GM19468 (cell line): ENCODE results near the gene HSPA12A.

ENCODE experiments used
- ATAC-seq: cut with Tn5 transposase; IDR thresholded peaks from one replicate; pipeline ENCODE4 v1.9.1; 2021; ENCODE audit warnings: mild to moderate bottlenecking, moderate library complexity, moderate number of reproducible peaks; ENCODE audit not compliant: unreplicated experiment; ENCODE audit errors: extremely low read depth

The HSPA12A gene

GRCh38 chr10:116694927-116695268, 47.5 kb downstream of the HSPA12A start:
- no peak for ATAC-seq

GRCh38 chr10:116694243-116694926, 48.0 kb downstream of the HSPA12A start:
- no peak for ATAC-seq

DNA sequence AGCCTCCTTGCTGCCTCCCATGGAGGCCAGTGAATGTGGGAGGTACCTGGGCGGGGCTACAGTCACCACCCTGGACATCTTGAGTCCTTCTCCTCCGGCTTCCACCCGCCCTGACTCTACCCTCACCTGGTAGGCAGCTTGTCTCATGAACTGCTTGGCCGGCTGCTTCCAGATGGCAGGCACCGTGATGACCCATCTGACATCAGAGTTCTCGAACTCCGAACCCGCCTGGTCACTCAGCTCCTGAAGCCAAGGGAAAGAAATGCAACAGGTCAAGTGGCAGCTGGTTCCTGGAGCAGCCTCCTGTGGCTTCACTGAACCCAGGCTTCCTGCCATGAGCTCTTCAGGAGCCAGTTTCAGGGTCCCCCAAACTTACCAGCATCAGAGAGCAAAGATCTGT, 50.1 kb downstream of the HSPA12A start:
- ATAC-seq, result no peak

DNA sequence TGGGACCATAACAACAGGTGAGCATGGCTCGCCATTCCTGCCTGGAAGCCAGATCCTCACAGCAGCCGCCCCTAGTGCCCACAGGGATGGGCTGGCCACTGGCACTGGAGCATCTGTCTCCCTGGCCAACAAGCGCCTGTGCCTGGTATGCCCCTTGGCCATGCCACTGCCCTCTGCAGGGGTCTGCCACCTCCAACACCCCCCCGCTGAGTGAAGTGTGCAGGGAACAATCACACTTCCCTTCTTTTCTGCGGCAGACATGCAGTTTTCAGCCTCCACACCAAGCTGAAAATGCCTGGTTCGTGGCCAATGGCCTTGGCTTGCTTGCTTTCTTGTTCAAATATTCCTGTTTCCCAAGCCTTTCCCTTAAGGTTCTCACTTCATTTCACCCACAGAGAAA, 50.7 kb downstream of the HSPA12A start:
- ATAC-seq, result no peak

DNA sequence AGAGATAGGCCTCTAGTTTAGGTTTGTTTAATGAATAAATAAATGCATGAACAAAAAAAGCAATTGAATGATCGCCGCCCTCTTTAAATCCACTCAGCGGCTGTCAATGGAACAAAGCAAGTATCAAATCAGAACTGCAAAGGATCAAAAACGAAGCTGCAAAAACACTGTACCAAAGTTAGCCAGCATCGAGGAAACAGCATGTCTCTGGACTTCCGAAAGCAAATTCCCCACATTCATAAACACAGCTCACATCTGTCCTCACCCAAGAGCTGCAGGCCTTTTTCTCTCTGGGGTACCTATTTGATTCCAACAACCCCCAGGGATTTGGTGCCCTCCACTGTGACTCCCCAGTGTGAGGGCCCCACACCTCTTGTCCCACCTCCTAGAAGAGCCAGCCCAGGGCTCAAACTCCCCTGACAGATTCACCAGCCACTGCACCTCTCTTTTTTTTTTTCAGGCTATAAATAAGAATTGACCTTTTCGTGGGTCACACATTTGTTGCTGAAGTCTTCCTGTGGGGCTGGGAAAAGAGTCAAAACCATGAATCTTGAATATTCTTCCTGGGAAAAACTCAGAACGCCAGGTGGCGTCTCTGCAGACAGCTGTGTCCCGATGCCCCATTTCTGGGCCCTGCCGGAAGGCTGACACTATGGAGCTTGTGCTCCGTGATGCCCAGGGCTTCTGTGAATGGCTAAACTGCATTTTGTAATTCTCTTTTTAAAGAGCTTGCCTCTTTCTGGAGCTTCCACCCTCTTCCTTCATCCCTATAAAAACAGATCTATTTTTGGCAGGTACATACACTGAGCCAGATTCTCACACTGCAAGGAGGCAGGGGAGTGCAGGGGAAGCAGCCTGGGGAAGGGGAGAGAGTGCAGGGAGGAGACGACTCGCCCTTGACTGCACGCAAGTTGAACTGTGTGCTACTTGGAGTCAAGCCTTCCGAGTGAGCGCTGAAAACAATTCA, 51.7 kb downstream of the HSPA12A start:
- no peak for ATAC-seq

- no peak for ATAC-seq
These were observed 52.6 kb downstream of the HSPA12A start for GRCh38 chr10:116689744-116690143.

GRCh38 chr10:116688741-116689495, 53.4 kb downstream of the HSPA12A start:
- no peak for ATAC-seq

DNA sequence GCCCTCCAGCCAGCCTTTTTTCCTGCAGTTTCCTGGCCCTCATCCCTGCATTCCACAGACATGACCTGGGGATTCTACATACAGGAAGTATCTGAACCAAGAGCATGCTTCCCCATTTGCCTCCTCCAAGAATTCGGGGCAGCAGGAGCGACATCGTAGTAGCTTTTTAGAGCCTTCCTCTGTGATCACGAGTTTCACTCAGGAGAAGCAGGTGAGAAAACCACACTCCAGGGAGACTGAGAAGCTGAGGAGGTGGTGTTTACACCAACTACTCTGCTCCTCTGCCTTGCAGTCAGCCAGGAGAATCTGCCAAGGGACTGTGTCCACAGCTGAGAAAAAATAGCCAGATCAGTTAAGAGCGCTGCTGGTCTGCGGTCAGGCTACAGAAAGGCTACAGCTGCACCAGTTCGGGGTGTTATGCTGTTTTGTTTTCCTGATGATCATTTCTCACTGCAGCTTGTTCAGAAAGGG, 54.1 kb downstream of the HSPA12A start:
- ATAC-seq, result no peak

- no peak for ATAC-seq
These were observed 54.7 kb downstream of the HSPA12A start for GRCh38 chr10:116687633-116688032.

DNA sequence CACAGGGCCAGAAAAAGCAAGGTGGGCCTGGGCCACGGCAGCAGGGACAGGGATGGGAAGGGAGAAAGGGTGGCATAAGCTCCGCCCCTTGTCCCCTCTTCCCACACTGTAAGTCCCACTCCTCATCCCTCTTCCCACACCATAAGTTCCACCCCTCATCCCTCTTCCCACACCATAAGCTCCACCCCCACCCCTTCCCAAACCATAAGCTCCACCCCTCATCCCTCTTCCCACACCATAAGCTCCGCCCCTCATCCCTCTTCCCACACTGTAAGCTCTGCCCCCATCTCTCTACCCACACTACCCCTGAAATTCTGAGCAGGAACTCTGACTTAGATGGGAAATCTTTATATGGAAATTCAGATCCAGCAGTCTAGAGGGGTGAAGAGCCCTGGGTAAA, 55.7 kb downstream of the HSPA12A start:
- no peak for ATAC-seq

DNA sequence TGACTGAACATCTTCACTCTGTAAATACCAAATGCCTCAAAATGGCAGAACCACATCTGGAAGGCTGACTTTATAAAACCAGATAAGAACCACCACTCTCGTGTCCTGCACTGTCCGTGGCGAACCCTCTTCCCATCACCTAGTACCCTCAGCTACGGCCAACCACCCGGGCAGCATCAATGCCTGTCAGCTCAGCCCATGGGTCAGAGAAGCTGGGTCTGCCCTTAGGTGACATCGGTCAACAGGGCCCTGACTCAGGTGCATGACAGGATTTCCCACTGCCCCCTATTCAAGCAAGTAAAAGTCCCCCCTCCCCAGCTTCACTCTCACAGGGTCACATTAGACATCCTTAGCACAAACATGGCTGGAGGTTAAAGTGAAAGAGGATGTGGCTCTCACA, 56.6 kb downstream of the HSPA12A start:
- no peak for ATAC-seq

GRCh38 chr10:116684781-116685180, 57.6 kb downstream of the HSPA12A start:
- ATAC-seq, result no peak

DNA sequence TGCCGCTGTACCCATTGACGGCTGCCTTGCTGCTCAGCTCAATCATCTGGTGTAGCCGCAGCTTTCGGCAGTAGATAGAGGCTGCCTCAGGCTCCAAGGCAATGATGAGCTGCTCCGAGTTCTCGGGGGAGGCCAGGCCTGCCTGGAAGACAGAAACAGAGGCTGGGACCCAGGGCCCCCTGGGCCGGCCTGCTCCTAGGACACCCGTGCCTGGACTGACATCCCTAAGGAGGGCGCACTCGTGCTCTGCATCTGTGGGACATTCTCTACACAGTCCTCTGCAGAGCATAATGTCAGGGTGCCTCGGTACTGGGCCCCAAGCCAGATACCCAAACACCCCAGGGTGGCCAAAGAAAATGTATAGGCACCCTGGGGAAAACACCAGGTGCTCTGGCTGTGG, 58.5 kb downstream of the HSPA12A start:
- ATAC-seq, result no peak

- ATAC-seq, result no peak
These were observed 59.2 kb downstream of the HSPA12A start for GRCh38 chr10:116683166-116683565.

- no peak for ATAC-seq
These were observed 63.0 kb downstream of the HSPA12A start for GRCh38 chr10:116679351-116679750.

GRCh38 chr10:116676633-116677032, 65.7 kb downstream of the HSPA12A start:
- no peak for ATAC-seq

DNA sequence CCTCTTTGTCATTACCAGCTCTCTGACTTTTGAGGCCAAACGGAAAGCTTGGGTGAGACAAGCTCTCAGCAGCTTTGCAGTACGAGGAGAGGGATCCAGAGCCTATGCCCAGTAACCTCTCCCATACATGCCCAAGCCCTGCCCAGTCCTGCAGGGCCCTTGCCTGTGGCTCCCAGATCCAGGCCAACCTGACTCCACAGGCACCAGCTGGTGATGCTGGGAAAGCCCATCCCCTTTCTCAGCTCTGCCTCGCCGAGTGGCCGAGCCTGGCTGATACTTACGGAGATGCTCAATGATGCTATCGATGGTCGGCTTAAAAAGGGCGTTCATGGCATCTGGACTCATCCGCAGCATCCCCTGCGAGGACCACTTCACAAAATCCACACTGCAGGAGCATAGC, 66.2 kb downstream of the HSPA12A start:
- ATAC-seq, result no peak

DNA sequence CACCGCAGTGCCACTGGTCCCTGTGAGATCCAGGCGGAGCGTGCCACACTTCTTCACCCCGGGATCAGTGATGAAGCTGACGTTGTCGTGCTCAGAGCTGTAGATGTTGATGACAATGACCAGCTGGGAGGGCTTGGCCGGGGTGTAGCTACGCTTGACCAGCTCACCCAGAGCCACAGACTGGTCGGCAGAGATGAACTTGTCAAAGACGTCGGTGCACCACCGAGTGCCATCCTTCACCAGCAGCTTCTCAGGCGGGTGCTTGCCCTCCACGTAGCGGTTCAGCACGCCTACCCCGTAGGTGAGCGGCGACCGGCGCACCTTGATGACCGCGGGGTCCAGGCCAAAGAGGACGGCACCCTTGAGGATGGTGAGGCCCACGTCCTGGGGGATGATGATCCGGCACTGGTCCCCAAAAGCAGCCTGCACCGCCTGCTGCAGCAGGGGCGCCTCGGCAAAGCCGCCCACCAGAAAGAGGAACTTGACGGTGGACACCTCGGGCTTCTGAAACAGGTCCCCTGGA, 67.4 kb downstream of the HSPA12A start:
- no peak for ATAC-seq

- no peak for ATAC-seq
These were observed 68.5 kb downstream of the HSPA12A start for GRCh38 chr10:116673866-116674265.

DNA sequence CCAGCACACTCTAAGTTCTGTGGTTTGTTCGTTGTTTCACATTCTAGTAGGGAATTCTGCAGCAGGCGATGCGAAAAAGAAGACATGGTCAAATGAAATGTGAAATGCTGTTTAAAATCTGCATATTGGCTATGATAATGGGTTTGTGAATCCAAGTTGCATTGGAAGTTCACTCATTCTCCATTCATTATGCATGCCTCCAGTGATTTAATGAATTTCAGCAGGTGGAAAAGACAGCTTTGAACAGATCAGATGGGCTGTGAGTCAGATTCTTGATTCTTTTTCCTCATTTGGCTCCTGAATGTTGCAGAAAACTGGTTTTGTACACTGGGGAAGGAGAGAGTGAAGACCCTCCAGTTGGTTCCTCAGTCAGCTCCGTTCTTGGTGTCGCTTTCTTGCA, 69.5 kb downstream of the HSPA12A start:
- no peak for ATAC-seq
